Endodermal cell (in vitro differentiated cells): ENCODE results near the gene GZMA. TPM values are rescaled to one million over a fixed set of nuclear protein-coding genes. Genes with fewer than 3 reads are reported as not detected.
"Not testable (repeated sequence)": the region's sequence is repeated elsewhere in the genome, so short reads cannot be mapped to it uniquely, and the experiment has no call there.

ENCODE experiments used
- DNase-seq: peaks from one replicate; pipeline ENCODE4 v3.0.0-alpha.2; 2017
- H3K27ac ChIP-seq: 2 replicates; pipeline ENCODE4 v1.5.1; 2013; ENCODE audit warnings: mild to moderate bottlenecking, low read depth, low read length, moderate library complexity
- H3K27me3 ChIP-seq: 2 replicates; pipeline ENCODE4 v1.6.1; 2013; ENCODE audit warnings: mild to moderate bottlenecking, low read length, moderate library complexity; ENCODE audit not compliant: insufficient read depth, control insufficient read depth, poor library complexity, severe bottlenecking
- H3K36me3 ChIP-seq: 2 replicates; pipeline ENCODE4 v1.7.0; 2013; ENCODE audit warnings: mild to moderate bottlenecking, low read length, moderate library complexity; ENCODE audit not compliant: control insufficient read depth, insufficient read depth
- H3K4me1 ChIP-seq: one replicate; pipeline ENCODE4 v1.7.0; 2013; ENCODE audit warnings: low read length; ENCODE audit not compliant: control insufficient read depth, insufficient read depth
- H3K4me3 ChIP-seq: 2 replicates; pipeline ENCODE4 v1.5.1; 2013; ENCODE audit warnings: mild to moderate bottlenecking, low read length, moderate library complexity
- H3K9ac ChIP-seq: 2 replicates; pipeline ENCODE4 v1.6.1; 2013; ENCODE audit warnings: mild to moderate bottlenecking, low read length, moderate library complexity; ENCODE audit not compliant: poor library complexity, severe bottlenecking; ENCODE audit errors: extremely low read depth
- H3K9me3 ChIP-seq: 2 replicates; pipeline ENCODE4 v1.6.1; 2013; ENCODE audit warnings: mild to moderate bottlenecking, low read length, moderate library complexity; ENCODE audit not compliant: control insufficient read depth
- H3K27ac Mint-ChIP-seq: 2 replicates; pipeline ENCODE4 v1.8.0; 2020; ENCODE audit warnings: mixed read lengths
- H3K27me3 Mint-ChIP-seq: 2 replicates; pipeline ENCODE4 v1.8.0; 2021; ENCODE audit warnings: mild to moderate bottlenecking, mixed read lengths; ENCODE audit not compliant: insufficient read depth
- H3K36me3 Mint-ChIP-seq: 2 replicates; pipeline ENCODE4 v1.8.0; 2020; ENCODE audit warnings: low read depth, mixed read lengths
- H3K4me1 Mint-ChIP-seq: 2 replicates; pipeline ENCODE4 v1.8.0; 2020; ENCODE audit warnings: mixed read lengths
- H3K4me3 Mint-ChIP-seq: 2 replicates; pipeline ENCODE4 v1.8.0; 2020; ENCODE audit warnings: mild to moderate bottlenecking, moderate library complexity, mixed read lengths
- H3K9me3 Mint-ChIP-seq: 2 replicates; pipeline ENCODE4 v1.8.0; 2020; ENCODE audit warnings: mild to moderate bottlenecking, mixed read lengths
- WGBS, 2 experiments: methylation state at CpG; one replicate each; pipeline versions ENCODE4 v1.1.5 to v1.1.7; 2013; ENCODE audit warnings: missing lambda C conversion rate in 2 of 2, mixed read lengths in 1 of 2; ENCODE audit not compliant: insufficient coverage in 1 of 2, insufficient read length in 1 of 2; 5-methylcytosine and 5-hydroxymethylcytosine counted together
- total RNA-seq, 2 donors: library from RNA; stranded (reverse); fragmentation: NEBNext Ultra II Directional in 1 of 2; extraction: Animal tissue kit (Norgen Biotek cat#: 25700) in 1 of 2; gene quantifications; 2 replicates in 1 of 2; 3 replicates in 1 of 2; pipeline ENCODE4 v1.2.1, GENCODE V29; 2021
- TF ChIP-seq, protein P1 (sequence below): fragments of 200-600 bp; sonication (generic); conservative IDR thresholded peaks from 2 replicates; pipeline ENCODE4 v1.5.0; 2021; ENCODE audit warnings: antibody characterized with exemption, mild to moderate bottlenecking

Gene GZMA
- total RNA-seq, 2 donors from 2014 or later = 0.31 TPM; not detected in 1

DNA sequence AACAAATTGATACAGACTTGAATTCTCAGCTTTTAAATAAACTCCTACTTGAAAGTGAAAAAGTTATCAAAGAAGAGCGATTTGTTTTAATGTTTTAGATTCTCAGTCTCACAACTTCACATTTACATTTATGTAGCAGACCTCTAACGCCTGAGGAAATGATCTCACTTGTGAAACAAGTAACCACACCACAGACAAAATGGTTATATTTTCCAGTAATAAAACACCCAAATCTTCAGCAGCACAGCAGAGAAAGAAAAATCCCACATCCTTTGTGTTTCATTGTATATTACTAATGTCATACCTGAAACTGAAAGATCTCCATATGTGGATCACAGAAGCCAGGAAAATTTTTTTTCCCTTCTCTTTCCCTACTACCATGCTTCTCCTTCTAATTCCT is 29.8 kb upstream of the GZMA start:
- Histone ChIP-seq H3K27me3 (no peaks in the 10 kb centered on the region), H3K27ac (no peak overlapping the region), H3K36me3 (no peaks in the 10 kb centered on the region), H3K4me1 (no peaks in the 10 kb centered on the region), H3K9ac (no peak overlapping the region), H3K4me3 (no peak overlapping the region), H3K9me3 (no peaks in the 10 kb centered on the region)
- no peaks in the 10 kb centered on the region for H3K36me3 Mint-ChIP-seq
- H3K27ac Mint-ChIP-seq = no peak overlapping the region
- H3K27me3 Mint-ChIP-seq = peaks cover 2% of the 10 kb centered on the region
- 94 to 100% methylated on average over 2 of the region's 2 CpGs for WGBS, 2 experiments
- DNase-seq = no peak
- H3K4me3 Mint-ChIP-seq = no peak overlapping the region
- H3K9me3 Mint-ChIP-seq = peaks cover 8% of the 10 kb centered on the region
- peaks cover 2% of the 10 kb centered on the region for H3K4me1 Mint-ChIP-seq
- TF ChIP-seq, protein P1, sequence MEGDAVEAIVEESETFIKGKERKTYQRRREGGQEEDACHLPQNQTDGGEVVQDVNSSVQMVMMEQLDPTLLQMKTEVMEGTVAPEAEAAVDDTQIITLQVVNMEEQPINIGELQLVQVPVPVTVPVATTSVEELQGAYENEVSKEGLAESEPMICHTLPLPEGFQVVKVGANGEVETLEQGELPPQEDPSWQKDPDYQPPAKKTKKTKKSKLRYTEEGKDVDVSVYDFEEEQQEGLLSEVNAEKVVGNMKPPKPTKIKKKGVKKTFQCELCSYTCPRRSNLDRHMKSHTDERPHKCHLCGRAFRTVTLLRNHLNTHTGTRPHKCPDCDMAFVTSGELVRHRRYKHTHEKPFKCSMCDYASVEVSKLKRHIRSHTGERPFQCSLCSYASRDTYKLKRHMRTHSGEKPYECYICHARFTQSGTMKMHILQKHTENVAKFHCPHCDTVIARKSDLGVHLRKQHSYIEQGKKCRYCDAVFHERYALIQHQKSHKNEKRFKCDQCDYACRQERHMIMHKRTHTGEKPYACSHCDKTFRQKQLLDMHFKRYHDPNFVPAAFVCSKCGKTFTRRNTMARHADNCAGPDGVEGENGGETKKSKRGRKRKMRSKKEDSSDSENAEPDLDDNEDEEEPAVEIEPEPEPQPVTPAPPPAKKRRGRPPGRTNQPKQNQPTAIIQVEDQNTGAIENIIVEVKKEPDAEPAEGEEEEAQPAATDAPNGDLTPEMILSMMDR = no peak

DNA sequence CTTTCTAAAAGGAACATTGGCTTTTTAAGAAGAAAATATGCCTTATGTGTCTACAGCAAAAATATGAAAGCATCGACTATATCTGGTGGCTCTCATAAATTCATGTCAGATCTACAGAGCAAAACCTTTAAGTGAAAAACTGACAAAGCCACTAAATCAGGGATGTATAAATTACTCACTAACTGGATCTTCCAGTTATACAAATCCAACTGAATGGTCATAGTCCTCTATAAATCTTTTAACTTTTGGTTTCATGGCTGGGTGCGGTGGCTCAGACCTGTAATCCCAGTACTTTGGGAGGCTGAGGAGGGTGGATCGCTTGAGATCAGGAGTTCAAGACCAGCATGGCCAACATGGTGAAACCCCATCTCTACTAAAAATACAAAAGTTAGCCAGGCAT is 29.2 kb upstream of the GZMA start:
- no peak for DNase-seq
- TF ChIP-seq, protein P1 = no peak
- Mint-ChIP-seq H3K4me3 (no peak overlapping the region), H3K4me1 (peaks cover 2% of the 10 kb centered on the region), H3K9me3 (peaks cover 12% of the 10 kb centered on the region), H3K27ac (no peak overlapping the region), H3K27me3 (peaks cover 6% of the 10 kb centered on the region), H3K36me3 (no peaks in the 10 kb centered on the region)
- Histone ChIP-seq H3K9ac (no peak overlapping the region), H3K4me3 (no peak overlapping the region), H3K9me3 (no peaks in the 10 kb centered on the region), H3K27me3 (no peaks in the 10 kb centered on the region), H3K4me1 (no peaks in the 10 kb centered on the region), H3K27ac (no peak overlapping the region), H3K36me3 (no peaks in the 10 kb centered on the region)
- 81 to 92% methylated on average over 2 to 3 of the region's 3 CpGs for WGBS, 2 experiments

GRCh38 chr5:55081541-55081940 is 20.9 kb upstream of the GZMA start:
- DNase-seq = no peak
- H3K4me1 Mint-ChIP-seq = peaks cover 13% of the 10 kb centered on the region
- Histone ChIP-seq H3K36me3 (no peaks in the 10 kb centered on the region), H3K9ac (no peak overlapping the region), H3K27ac (no peak overlapping the region), H3K27me3 (no peaks in the 10 kb centered on the region), H3K4me1 (no peaks in the 10 kb centered on the region), H3K9me3 (peaks cover 45% of the 10 kb centered on the region), H3K4me3 (peak overlapping the region; percentile 63)
- TF ChIP-seq, protein P1 = no peak
- no peak overlapping the region for H3K4me3 Mint-ChIP-seq
- H3K27me3 Mint-ChIP-seq = peaks cover 10% of the 10 kb centered on the region
- no peak overlapping the region for H3K27ac Mint-ChIP-seq
- peaks cover 33% of the 10 kb centered on the region for H3K36me3 Mint-ChIP-seq
- peaks cover 82% of the 10 kb centered on the region for H3K9me3 Mint-ChIP-seq

DNA sequence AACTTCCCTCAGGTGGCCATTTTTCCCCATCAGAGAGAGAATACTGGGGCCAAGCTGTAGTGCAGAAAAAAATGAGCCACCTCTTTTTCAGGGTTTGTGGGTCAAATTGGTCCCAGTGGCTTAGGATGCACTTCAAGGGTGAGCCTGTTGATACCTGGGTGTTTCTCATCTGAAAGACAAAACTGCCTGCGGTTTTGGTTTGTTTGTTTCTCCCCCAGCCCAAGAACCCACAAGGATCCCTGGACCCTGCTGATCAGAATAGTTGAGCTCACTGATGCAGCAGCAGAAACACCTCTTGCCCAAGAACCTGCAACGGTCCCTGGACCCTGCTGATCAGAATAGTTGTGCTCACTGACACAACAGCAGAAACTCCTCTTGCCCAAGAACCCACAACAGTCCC is 13.1 kb upstream of the GZMA start:
- not testable (repeated sequence) for H3K9ac ChIP-seq, H3K4me1 ChIP-seq, H3K27ac ChIP-seq, H3K27me3 ChIP-seq, H3K4me3 Mint-ChIP-seq, H3K27me3 Mint-ChIP-seq, DNase-seq, H3K36me3 ChIP-seq, H3K27ac Mint-ChIP-seq, H3K4me3 ChIP-seq
- Mint-ChIP-seq H3K9me3 (peaks cover 53% of the 10 kb centered on the region), H3K36me3 (peaks cover 16% of the 10 kb centered on the region), H3K4me1 (peaks cover 32% of the 10 kb centered on the region)
- H3K9me3 ChIP-seq = peaks cover 15% of the 10 kb centered on the region
- WGBS, 2 experiments = 74% methylated on average over 2 of the region's 2 CpGs; no CpG with 5 or more reads in 1 of the 2 experiments

- not testable (repeated sequence) for DNase-seq, H3K9ac ChIP-seq, H3K4me3 Mint-ChIP-seq, H3K36me3 ChIP-seq, H3K36me3 Mint-ChIP-seq, H3K9me3 ChIP-seq, H3K27ac Mint-ChIP-seq, H3K4me1 ChIP-seq, H3K27me3 ChIP-seq, H3K27ac ChIP-seq, H3K4me3 ChIP-seq
- H3K4me1 Mint-ChIP-seq = peaks cover 21% of the 10 kb centered on the region
- 89 to 94% methylated on average over 6 of the region's 6 CpGs for WGBS, 2 experiments
- peaks cover 11% of the 10 kb centered on the region for H3K27me3 Mint-ChIP-seq
- H3K9me3 Mint-ChIP-seq = peaks cover 42% of the 10 kb centered on the region
Measured at GRCh38 chr5:55091011-55091410, 11.4 kb upstream of the GZMA start.
